Measurements from ENCODE around the gene PTPRR. TPM values are rescaled to one million over a fixed set of nuclear protein-coding genes. Genes with fewer than 3 reads are reported as not detected.

Gene PTPRR
- total RNA-seq (2016; rRNA removed; fragmentation: Illumina TruSeq; extraction: Trizol): not detected in 2 replicates
- not detected in 2 replicates for total RNA-seq (2016; cell fraction: cytosol; rRNA removed; fragmentation: Illumina TruSeq; extraction: Trizol; ENCODE audit: low read depth)
- not detected in 2 replicates for total RNA-seq (2016; cell fraction: insoluble cytoplasmic fraction; rRNA removed; fragmentation: Illumina TruSeq; extraction: Trizol)
- not detected in 2 replicates for total RNA-seq (2016; cell fraction: membrane; rRNA removed; fragmentation: Illumina TruSeq; extraction: Trizol)
- not detected in 2 replicates for total RNA-seq (2016; cell fraction: nucleus; rRNA removed; fragmentation: Illumina TruSeq; extraction: Trizol)
- not detected in 2 replicates for polyA plus RNA-seq (2011; rRNA removed)
- not detected in 2 replicates for polyA plus RNA-seq (2011; cell fraction: cytosol; rRNA removed)
- polyA plus RNA-seq (2011; cell fraction: nucleus; rRNA removed): not detected in 2 replicates
- not detected in 2 replicates for polyA plus RNA-seq (2012)
- not detected in 2 replicates for polyA plus RNA-seq (2016; cell fraction: cytosol; fragmentation: Illumina TruSeq; extraction: Trizol; ENCODE audit: low read depth)
- not detected in 2 replicates for polyA plus RNA-seq (2016; cell fraction: insoluble cytoplasmic fraction; fragmentation: Illumina TruSeq; extraction: Trizol; ENCODE audit: low read depth)
- polyA plus RNA-seq (2016; cell fraction: membrane; fragmentation: Illumina TruSeq; extraction: Trizol; ENCODE audit: low read depth): not detected in 2 replicates
- not detected in 2 replicates for polyA plus RNA-seq (2016; cell fraction: nucleus; fragmentation: Illumina TruSeq; extraction: Trizol; ENCODE audit: insufficient read depth, low read depth)
- polyA minus RNA-seq (2011; rRNA and poly(A)+ RNA removed; ENCODE audit: low replicate concordance): 4.4 TPM in 1 of 2 replicates, not detected in the other
- not detected in 2 replicates for polyA minus RNA-seq (2011; cell fraction: cytosol; rRNA and poly(A)+ RNA removed)
- not detected in 2 replicates for polyA minus RNA-seq (2011; cell fraction: nucleus; rRNA and poly(A)+ RNA removed)
- not detected for Bru-seq, nascent RNA
- percentile 0 among the genes with signal in this experiment for BruChase-seq, experiment 1, labeled RNA remaining after a 6-hour chase
- BruChase-seq, experiment 2, labeled RNA remaining after a 2-hour chase: percentile 1 among the genes with signal in this experiment
- long read RNA-seq, experiment 1: 0 reads
- long read RNA-seq, experiment 2: 0 reads

GRCh38 chr12:70920251-70920851 lies at the start of gene PTPRR:
PTPRR (minus strand) TSS chr12:70920738; CDS start chr12:70920390, 348 bp downstream.
- WGBS (ENCODE audit: low lambda C conversion rate): 13% methylated on average over 16 of the region's 29 CpGs
- POLR2A ChIA-PET: no interaction called here
- CTCF ChIA-PET (ENCODE audit: low intra/inter-chr PET ratio, low total read pairs): no interaction called here

More at GRCh38 chr12:70920251-70920851, at the start of gene PTPRR:
- H3K4me3 ChIP-seq (replicated peaks in 1 of 3; ENCODE audit: insufficient read depth in 1 of 3, low read depth in 2 of 3, low read length in 3 of 3): no peak within 1 kb of the TSS; a peak in 1 of 6 replicates
- no peak within 1 kb of the TSS for H3K27ac ChIP-seq (ENCODE audit: extremely low read length, insufficient read depth, low read length)
- in situ Hi-C loops (cut with HindIII; ENCODE audit: extremely low pct_ligation_motif_present, low pct_unique_long_range_greater_than_20kb) (no loop called here), intact Hi-C loops (cut with micrococcal nuclease; ENCODE audit: unreplicated experiment) (no loop called here)
- no peaks in the 10 kb centered on the region for H3K36me3 ChIP-seq (replicated peaks in 1 of 2; ENCODE audit: control insufficient read depth in 1 of 2, insufficient read depth in 2 of 2, low read length in 2 of 2)
- H3K4me2 ChIP-seq (ENCODE audit: low read depth, low read length): peak within 1 kb of the TSS; percentile 55
- no peaks in the 10 kb centered on the region for H3K9me3 ChIP-seq (ENCODE audit: low read length)
- ATAC-seq (peak; percentile 99), DNase-seq (ENCODE audit: low spot score) (no peak), FAIRE-seq (no peak)
- H4K20me1 ChIP-seq (ENCODE audit: insufficient read depth, low read length): no peaks in the 10 kb centered on the region
- H3K9ac ChIP-seq (ENCODE audit: insufficient read depth, low read depth, low read length): no peak within 1 kb of the TSS
- H3K4me1 ChIP-seq (ENCODE audit: insufficient read depth, low read length): no peaks in the 10 kb centered on the region
- peaks cover 0 to 7% of the 10 kb centered on the region in 2 experiments; a peak in 1 of 5 replicates for H3K27me3 ChIP-seq (ENCODE audit: control insufficient read depth in 1 of 2, insufficient read depth in 2 of 2, low read length in 2 of 2)
- no peak within 1 kb of the TSS for H2AFZ ChIP-seq (ENCODE audit: low read length)
- no peaks in the 10 kb centered on the region for H3K79me2 ChIP-seq (ENCODE audit: insufficient read depth, low read length)
- BruUV-seq (replicated peaks): no TSS peak
- TF ChIP-seq MAX (IDR thresholded peaks at IDR 0.05) (0 out of 2 replicates have a peak, but pooled peaks have one; percentile 23), PRDM15 (CRISPR knock-in tag; IDR thresholded peaks at IDR 0.05) (peak; percentile 91), ZNF768 (CRISPR knock-in tag; IDR thresholded peaks at IDR 0.05) (peak; percentile 36; the same call in 1 of the 2 replicates), ELK4 (CRISPR knock-in tag; IDR thresholded peaks at IDR 0.05; ENCODE audit: borderline replicate concordance) (no peak), ZNF687 (CRISPR knock-in tag; IDR thresholded peaks at IDR 0.05) (0 out of 2 replicates have a peak, but pooled peaks have one; percentile 10), DMAP1 (CRISPR knock-in tag; IDR thresholded peaks at IDR 0.05) (no peak)

Measured in HepG2 (cell line).